Neural cell (in vitro differentiated cells): ENCODE data around the gene ROCK2. TPM values are rescaled to one million over a fixed set of nuclear protein-coding genes. Genes with fewer than 3 reads are reported as not detected.

Experiments
- H2AFZ ChIP-seq: fragments of 200-600, 300-800 bp; sonication (generic), shearing (Covaris generic); 2 replicates; pipeline ENCODE4 v1.6.0; 2014; ENCODE audit warnings: low read depth, mild to moderate bottlenecking, antibody characterized with exemption, low read length, moderate library complexity
- H3F3A ChIP-seq: fragments of 200-600 bp; shearing (Covaris generic); 2 replicates; pipeline ENCODE4 v1.6.1; 2016; ENCODE audit warnings: mild to moderate bottlenecking, moderate library complexity, mixed read lengths, antibody characterized with exemption, low read length; ENCODE audit not compliant: insufficient read depth, poor library complexity, severe bottlenecking
- H3K27ac ChIP-seq: fragments of 200-600, 300-800 bp; sonication (generic), shearing (Covaris generic); 2 replicates; pipeline ENCODE4 v1.5.1; 2014; ENCODE audit warnings: mild to moderate bottlenecking, low read length, moderate library complexity
- H3K27me3 ChIP-seq: fragments of 300-800, 200-600 bp; sonication (generic), shearing (Covaris generic); 2 replicates; pipeline ENCODE4 v1.6.0; 2014; ENCODE audit warnings: mild to moderate bottlenecking, low read depth, low read length, moderate library complexity; ENCODE audit not compliant: insufficient read depth
- H3K36me3 ChIP-seq: fragments of 300-800, 200-600 bp; sonication (generic), shearing (Covaris generic); 2 replicates; pipeline ENCODE4 v1.5.1; 2014; ENCODE audit warnings: mild to moderate bottlenecking, antibody characterized with exemption, low read length, moderate library complexity; ENCODE audit not compliant: insufficient read depth
- H3K4me2 ChIP-seq: fragments of 300-800, 200-600 bp; sonication (generic), shearing (Covaris generic); 2 replicates; pipeline ENCODE4 v1.6.0; 2014; ENCODE audit warnings: mild to moderate bottlenecking, low read length
- H3K4me3 ChIP-seq: fragments of 300-800, 200-600 bp; sonication (generic), shearing (Covaris generic); 2 replicates; pipeline ENCODE4 v1.5.1; 2014; ENCODE audit warnings: mild to moderate bottlenecking, low read length, moderate library complexity
- H3K79me2 ChIP-seq: fragments of 200-600 bp; shearing (Covaris generic); replicated peaks from 2 replicates; pipeline ENCODE4 v1.6.0; 2014; ENCODE audit warnings: mild to moderate bottlenecking, low read length, moderate library complexity; ENCODE audit not compliant: insufficient read depth
- H3K9ac ChIP-seq: fragments of 300-800, 200-600 bp; sonication (generic), shearing (Covaris generic); 2 replicates; pipeline ENCODE4 v1.6.1; 2016; ENCODE audit warnings: mild to moderate bottlenecking, low read length, mixed read lengths
- H3K9me2 ChIP-seq: fragments of 200-600 bp; shearing (Covaris generic); 2 replicates; pipeline ENCODE4 v1.6.1; 2016; ENCODE audit warnings: mild to moderate bottlenecking, low read length, mixed read lengths; ENCODE audit not compliant: insufficient read depth
- H3K9me3 ChIP-seq: fragments of 200-600, 300-800 bp; sonication (generic), shearing (Covaris generic); 2 replicates; pipeline ENCODE4 v1.6.1; 2016; ENCODE audit warnings: mild to moderate bottlenecking, mixed run types, low read length, moderate library complexity, mixed read lengths
- H4K20me1 ChIP-seq: fragments of 200-600 bp; shearing (Covaris generic); 2 replicates; pipeline ENCODE4 v1.6.1; 2016; ENCODE audit warnings: mild to moderate bottlenecking, mixed run types; ENCODE audit not compliant: insufficient read depth
- CTCF ChIP-seq: fragments of 450-650 bp; IDR thresholded peaks from 2 replicates; pipeline ENCODE4 v1.5.1; 2014; ENCODE audit warnings: antibody characterized with exemption, mild to moderate bottlenecking, moderate library complexity; ENCODE audit not compliant: poor library complexity, severe bottlenecking
- EP300 ChIP-seq: fragments of 450-650 bp; conservative IDR thresholded peaks from 2 replicates; pipeline ENCODE4 v1.6.1; 2014; ENCODE audit warnings: antibody characterized with exemption, mild to moderate bottlenecking, moderate library complexity; ENCODE audit not compliant: poor library complexity, severe bottlenecking
- EZH2 ChIP-seq: fragments of 200-600, 300-800 bp; shearing (Covaris generic), sonication (generic); IDR thresholded peaks from 2 replicates; pipeline ENCODE4 v1.6.1; 2014; ENCODE audit warnings: antibody characterized with exemption, low read length, borderline replicate concordance, mild to moderate bottlenecking; ENCODE audit not compliant: insufficient read depth, poor library complexity, severe bottlenecking
- MXI1 ChIP-seq: fragments of 450-650 bp; conservative IDR thresholded peaks from 2 replicates; pipeline ENCODE4 v1.6.1; 2014; ENCODE audit warnings: antibody characterized with exemption, mild to moderate bottlenecking; ENCODE audit not compliant: poor library complexity, severe bottlenecking
- POLR2AphosphoS5 ChIP-seq: IDR thresholded peaks from 2 replicates; pipeline ENCODE4 v1.6.1; 2012
- RAD21 ChIP-seq: fragments of 450-650 bp; conservative IDR thresholded peaks from 2 replicates; pipeline ENCODE4 v1.6.1; 2014; ENCODE audit warnings: antibody characterized with exemption, mild to moderate bottlenecking, moderate library complexity
- REST ChIP-seq: IDR thresholded peaks from 2 replicates; pipeline ENCODE4 v1.6.1; 2012; ENCODE audit warnings: borderline replicate concordance
- SMC3 ChIP-seq: fragments of 450-650 bp; conservative IDR thresholded peaks from 2 replicates; pipeline ENCODE4 v1.6.1; 2014; ENCODE audit warnings: antibody characterized with exemption, mild to moderate bottlenecking, moderate library complexity; ENCODE audit not compliant: poor library complexity
- TAF1 ChIP-seq: IDR thresholded peaks from 2 replicates; pipeline ENCODE4 v1.6.1; 2012; ENCODE audit warnings: low read depth
- polyA plus RNA-seq: library from polyadenylated mRNA; depleted of rRNA; stranded (reverse); fragments of >200 nt; gene quantifications from 2 replicates; pipeline ENCODE4 v1.2.3, GENCODE V29; 2014

The ROCK2 gene
- polyA plus RNA-seq, 1 donor from 2014 or later = 25.7 TPM

- H3K79me2 ChIP-seq = no peaks in the 10 kb centered on the region
- H3K4me2 ChIP-seq = no peak overlapping the region
- no peaks in the 10 kb centered on the region for H4K20me1 ChIP-seq
- no peaks in the 10 kb centered on the region for H3K36me3 ChIP-seq
- no peak overlapping the region for H3K4me3 ChIP-seq
- H3K9me2 ChIP-seq = no peaks in the 10 kb centered on the region
- H3K27me3 ChIP-seq = no peaks in the 10 kb centered on the region
- H3K27ac ChIP-seq = no peak overlapping the region
- no peaks in the 10 kb centered on the region for H3F3A ChIP-seq
- no peak overlapping the region for H3K9ac ChIP-seq
- no peaks in the 10 kb centered on the region for H3K9me3 ChIP-seq
- H2AFZ ChIP-seq = no peak overlapping the region
- TF ChIP-seq SMC3 = no peak
- TF ChIP-seq POLR2AphosphoS5 = no peak
- no peak for TF ChIP-seq EZH2
- no peak for TF ChIP-seq TAF1
- no peak for TF ChIP-seq CTCF
- TF ChIP-seq REST = no peak
- TF ChIP-seq MXI1 = no peak
- TF ChIP-seq EP300 = no peak
- no peak for TF ChIP-seq RAD21
Measured at GRCh38 chr2:11371092-11371937, 26.9 kb upstream of the ROCK2 start.

- Histone ChIP-seq H3K79me2 (no peaks in the 10 kb centered on the region), H3K4me3 (no peak overlapping the region), H3K9me3 (no peaks in the 10 kb centered on the region), H3K9me2 (no peaks in the 10 kb centered on the region), H3K27me3 (no peaks in the 10 kb centered on the region), H3K4me2 (no peak overlapping the region), H3K36me3 (no peaks in the 10 kb centered on the region), H2AFZ (no peak overlapping the region), H3K9ac (no peak overlapping the region), H3K27ac (no peak overlapping the region), H4K20me1 (no peaks in the 10 kb centered on the region), H3F3A (no peaks in the 10 kb centered on the region)
- no peak for TF ChIP-seq EZH2
- no peak for TF ChIP-seq EP300
- no peak for TF ChIP-seq RAD21
- TF ChIP-seq POLR2AphosphoS5 = no peak
- TF ChIP-seq SMC3 = no peak
- TF ChIP-seq TAF1 = no peak
- TF ChIP-seq REST = no peak
- no peak for TF ChIP-seq CTCF
Measured at GRCh38 chr2:11370377-11371091, 26.1 kb upstream of the ROCK2 start.
